ENCODE measurements around the gene SLC45A1. TPM values are rescaled to one million over a fixed set of nuclear protein-coding genes. Genes with fewer than 3 reads are reported as not detected.

Gene SLC45A1
- total and polyA plus RNA-seq, 4 donors, result 4.4 to 8.7 (median 6.7) TPM

GRCh38 chr1:8351693-8352470, 34.0 kb downstream of the SLC45A1 start:
- Histone ChIP-seq H3K4me1 (ENCODE audit: control insufficient read depth in 1 of 2, insufficient read depth in 2 of 2, low read length in 2 of 2) (no peaks in the 10 kb centered on the region), H3K36me3 (ENCODE audit: control insufficient read depth in 1 of 2, insufficient read depth in 2 of 2, low read length in 1 of 2) (peaks cover 0 to 3% of the 10 kb centered on the region in 2 donors), H3K27ac (ENCODE audit: low read depth in 1 of 2, low read length in 2 of 2) (peak overlapping the region in 1 of 2 donors; percentile 7), H3K4me3 (ENCODE audit: low read length in 2 of 2) (no peak overlapping the region), H3K27me3 (ENCODE audit: control insufficient read depth in 1 of 2, insufficient read depth in 2 of 2, low read length in 1 of 2) (no peaks in the 10 kb centered on the region), H3K9me3 (ENCODE audit: control insufficient read depth, low read length) (no peaks in the 10 kb centered on the region)
- intact Hi-C loops (cut with DNase I), result loop anchor here in 1 of 2 donors (5.0 kb wide), 2 partner anchors 35 to 70 kb away; partner anchors contain the start of gene SLC45A1
- DNase-seq (peak; percentile 33 to 76), ATAC-seq (ENCODE audit: low FRiP score) (no peak)
- WGBS, 2 donors, result 58 to 63% methylated on average over 13 of the region's 13 CpGs

GRCh38 chr1:8352471-8352845, 34.5 kb downstream of the SLC45A1 start:
- Histone ChIP-seq H3K27me3 (ENCODE audit: control insufficient read depth in 1 of 2, insufficient read depth in 2 of 2, low read length in 1 of 2) (no peaks in the 10 kb centered on the region), H3K9me3 (ENCODE audit: control insufficient read depth, low read length) (no peaks in the 10 kb centered on the region), H3K36me3 (ENCODE audit: control insufficient read depth in 1 of 2, insufficient read depth in 2 of 2, low read length in 1 of 2) (peaks cover 0 to 5% of the 10 kb centered on the region in 2 donors), H3K4me1 (ENCODE audit: control insufficient read depth in 1 of 2, insufficient read depth in 2 of 2, low read length in 2 of 2) (no peaks in the 10 kb centered on the region), H3K27ac (ENCODE audit: low read depth in 1 of 2, low read length in 2 of 2) (no peak overlapping the region), H3K4me3 (ENCODE audit: low read length in 2 of 2) (no peak overlapping the region)
- intact Hi-C loops (cut with DNase I), result loop anchor here in 1 of 2 donors (5.0 kb wide), 2 partner anchors 35 to 70 kb away; partner anchors contain the start of gene SLC45A1
- no peak for ATAC-seq (ENCODE audit: low FRiP score)
- DNase-seq, result peak in 1 of 2 donors; percentile 9
- 67 to 68% methylated on average over 15 of the region's 15 CpGs for WGBS, 2 donors

GRCh38 chr1:8352886-8353785, 35.2 kb downstream of the SLC45A1 start:
- H3K9me3 ChIP-seq (ENCODE audit: control insufficient read depth, low read length), result no peaks in the 10 kb centered on the region
- H3K36me3 ChIP-seq (ENCODE audit: control insufficient read depth in 1 of 2, insufficient read depth in 2 of 2, low read length in 1 of 2), result peaks cover 0 to 9% of the 10 kb centered on the region in 2 donors
- peak; percentile 36 for ATAC-seq (ENCODE audit: low FRiP score)
- 53 to 57% methylated on average over 21 of the region's 21 CpGs for WGBS, 2 donors
- no peak overlapping the region for H3K4me3 ChIP-seq (ENCODE audit: low read length in 2 of 2)
- peak overlapping the region in 1 of 2 donors; percentile 23 for H3K27ac ChIP-seq (ENCODE audit: low read depth in 1 of 2, low read length in 2 of 2)
- intact Hi-C loops (cut with DNase I), result loop anchor here in 1 of 2 donors (5.0 kb wide), 2 partner anchors 36 to 69 kb away; partner anchors contain the start of gene SLC45A1
- H3K4me1 ChIP-seq (ENCODE audit: control insufficient read depth in 1 of 2, insufficient read depth in 2 of 2, low read length in 2 of 2), result no peaks in the 10 kb centered on the region
- H3K27me3 ChIP-seq (ENCODE audit: control insufficient read depth in 1 of 2, insufficient read depth in 2 of 2, low read length in 1 of 2), result no peaks in the 10 kb centered on the region
- DNase-seq, result peak; percentile 62 to 77

- intact Hi-C loops (cut with DNase I), result loop anchor here in 1 of 2 donors (5.0 kb wide), 2 partner anchors 37 to 68 kb away; partner anchors contain the start of gene SLC45A1
- WGBS, 2 donors, result 70 to 78% methylated on average over 8 of the region's 8 CpGs
- DNase-seq, result peak in 1 of 2 donors; percentile 22
- Histone ChIP-seq H3K27me3 (ENCODE audit: control insufficient read depth in 1 of 2, insufficient read depth in 2 of 2, low read length in 1 of 2) (no peaks in the 10 kb centered on the region), H3K9me3 (ENCODE audit: control insufficient read depth, low read length) (no peaks in the 10 kb centered on the region), H3K36me3 (ENCODE audit: control insufficient read depth in 1 of 2, insufficient read depth in 2 of 2, low read length in 1 of 2) (peaks cover 0 to 14% of the 10 kb centered on the region in 2 donors), H3K4me3 (ENCODE audit: low read length in 2 of 2) (no peak overlapping the region), H3K27ac (ENCODE audit: low read depth in 1 of 2, low read length in 2 of 2) (no peak overlapping the region), H3K4me1 (ENCODE audit: control insufficient read depth in 1 of 2, insufficient read depth in 2 of 2, low read length in 2 of 2) (no peaks in the 10 kb centered on the region)
- no peak for ATAC-seq (ENCODE audit: low FRiP score)
These were observed 36.1 kb downstream of the SLC45A1 start for GRCh38 chr1:8354038-8354437.

- WGBS, 2 donors, result 67 to 72% methylated on average over 23 to 24 of the region's 24 CpGs
- Histone ChIP-seq H3K9me3 (ENCODE audit: control insufficient read depth, low read length) (no peaks in the 10 kb centered on the region), H3K27me3 (ENCODE audit: control insufficient read depth in 1 of 2, insufficient read depth in 2 of 2, low read length in 1 of 2) (no peaks in the 10 kb centered on the region), H3K36me3 (ENCODE audit: control insufficient read depth in 1 of 2, insufficient read depth in 2 of 2, low read length in 1 of 2) (peaks cover 0 to 18% of the 10 kb centered on the region in 2 donors), H3K4me1 (ENCODE audit: control insufficient read depth in 1 of 2, insufficient read depth in 2 of 2, low read length in 2 of 2) (no peaks in the 10 kb centered on the region), H3K4me3 (ENCODE audit: low read length in 2 of 2) (no peak overlapping the region), H3K27ac (ENCODE audit: low read depth in 1 of 2, low read length in 2 of 2) (no peak overlapping the region)
- DNase-seq (peak; percentile 45 to 71), ATAC-seq (ENCODE audit: low FRiP score) (no peak)
- intact Hi-C loops (cut with DNase I), result no loop called here
These were observed 37.7 kb downstream of the SLC45A1 start for GRCh38 chr1:8355439-8356255.

GRCh38 chr1:8356256-8357209, 38.6 kb downstream of the SLC45A1 start:
- Histone ChIP-seq H3K27me3 (ENCODE audit: control insufficient read depth in 1 of 2, insufficient read depth in 2 of 2, low read length in 1 of 2) (no peaks in the 10 kb centered on the region), H3K36me3 (ENCODE audit: control insufficient read depth in 1 of 2, insufficient read depth in 2 of 2, low read length in 1 of 2) (peaks cover 0 to 18% of the 10 kb centered on the region in 2 donors), H3K4me3 (ENCODE audit: low read length in 2 of 2) (no peak overlapping the region), H3K27ac (ENCODE audit: low read depth in 1 of 2, low read length in 2 of 2) (no peak overlapping the region), H3K4me1 (ENCODE audit: control insufficient read depth in 1 of 2, insufficient read depth in 2 of 2, low read length in 2 of 2) (no peaks in the 10 kb centered on the region), H3K9me3 (ENCODE audit: control insufficient read depth, low read length) (no peaks in the 10 kb centered on the region)
- intact Hi-C loops (cut with DNase I), result no loop called here
- DNase-seq, result peak; percentile 38 to 75
- no peak for ATAC-seq (ENCODE audit: low FRiP score)
- WGBS, 2 donors, result 87 to 89% methylated on average over 26 to 27 of the region's 27 CpGs

GRCh38 chr1:8357329-8358101, 39.6 kb downstream of the SLC45A1 start:
- H3K4me3 ChIP-seq (ENCODE audit: low read length in 2 of 2), result no peak overlapping the region
- no peaks in the 10 kb centered on the region for H3K4me1 ChIP-seq (ENCODE audit: control insufficient read depth in 1 of 2, insufficient read depth in 2 of 2, low read length in 2 of 2)
- ATAC-seq (ENCODE audit: low FRiP score) (no peak), DNase-seq (no peak)
- no peaks in the 10 kb centered on the region for H3K9me3 ChIP-seq (ENCODE audit: control insufficient read depth, low read length)
- intact Hi-C loops (cut with DNase I), result no loop called here
- H3K27ac ChIP-seq (ENCODE audit: low read depth in 1 of 2, low read length in 2 of 2), result no peak overlapping the region
- WGBS, 2 donors, result 65 to 68% methylated on average over 14 of the region's 14 CpGs
- no peaks in the 10 kb centered on the region for H3K27me3 ChIP-seq (ENCODE audit: control insufficient read depth in 1 of 2, insufficient read depth in 2 of 2, low read length in 1 of 2)
- H3K36me3 ChIP-seq (ENCODE audit: control insufficient read depth in 1 of 2, insufficient read depth in 2 of 2, low read length in 1 of 2), result peaks cover 0 to 22% of the 10 kb centered on the region in 2 donors
